Measurements from ENCODE around the gene HOXA11. TPM values are rescaled to one million over a fixed set of nuclear protein-coding genes. Genes with fewer than 3 reads are reported as not detected.

HOXA11 gene
- total RNA-seq, 2 experiments from 2014 or later: not detected

GRCh38 chr7:27149842-27150567 lies 35.0 kb downstream of the HOXA11 start:
- Mint-ChIP-seq H3K4me3 (peak overlapping the region; percentile 56), H3K27ac (no peak overlapping the region), H3K27me3 (ENCODE audit: low read depth) (peaks cover 84% of the 10 kb centered on the region), H3K36me3 (ENCODE audit: low read depth) (peaks cover 3% of the 10 kb centered on the region), H3K4me1 (ENCODE audit: low read depth) (peaks cover 33% of the 10 kb centered on the region), H3K9me3 (ENCODE audit: insufficient read depth) (no peaks in the 10 kb centered on the region)
- ATAC-seq: no peak
- POLR2A ChIA-PET: no interaction called here
- DNase-seq: no peak
- CTCF ChIA-PET: interaction anchor here (0.6 to 2.5 kb wide), 17 partner anchors 9 to 1302 kb away, joined by 3 to 13 read pairs (median 4); partner anchors contain the start of gene HOXA4

- POLR2A ChIA-PET: no interaction called here
- H3K27ac Mint-ChIP-seq: no peak overlapping the region
- H3K4me3 Mint-ChIP-seq: no peak overlapping the region
- no peaks in the 10 kb centered on the region for H3K36me3 Mint-ChIP-seq (ENCODE audit: low read depth)
- no peaks in the 10 kb centered on the region for H3K9me3 Mint-ChIP-seq (ENCODE audit: insufficient read depth)
- peaks cover 28% of the 10 kb centered on the region for H3K4me1 Mint-ChIP-seq (ENCODE audit: low read depth)
- CTCF ChIA-PET: interaction anchor here (0.6 to 2.5 kb wide), 9 partner anchors 10 to 1301 kb away, joined by 3 to 13 read pairs (median 5); no protein-coding TSS in a partner anchor
- H3K27me3 Mint-ChIP-seq (ENCODE audit: low read depth): peaks cover 75% of the 10 kb centered on the region
- ATAC-seq (no peak), DNase-seq (no peak)
These were observed 36.0 kb downstream of the HOXA11 start for GRCh38 chr7:27148756-27149641.

- H3K4me1 Mint-ChIP-seq (ENCODE audit: low read depth): peaks cover 28% of the 10 kb centered on the region
These were observed 36.8 kb downstream of the HOXA11 start for GRCh38 chr7:27148031-27148755.

GRCh38 chr7:27147199-27148030 lies 37.6 kb downstream of the HOXA11 start, which contains the start of gene HOXA6:
Gene HOXA6, minus strand, starts transcription at chr7:27147774. Its CDS starts 25 bp downstream, at chr7:27147749.
- ChIA-PET CTCF (no interaction called here), POLR2A (no interaction called here)
- peaks cover 28% of the 10 kb centered on the region for H3K4me1 Mint-ChIP-seq (ENCODE audit: low read depth)
- H3K27ac Mint-ChIP-seq: no peak within 1 kb of the TSS
- H3K36me3 Mint-ChIP-seq (ENCODE audit: low read depth): no peaks in the 10 kb centered on the region
- H3K4me3 Mint-ChIP-seq: peak within 1 kb of the TSS; percentile 15
- DNase-seq: no peak
- no peak for ATAC-seq
- no peaks in the 10 kb centered on the region for H3K9me3 Mint-ChIP-seq (ENCODE audit: insufficient read depth)
- peaks cover 64% of the 10 kb centered on the region for H3K27me3 Mint-ChIP-seq (ENCODE audit: low read depth)

More at GRCh38 chr7:27148031-27148755, 36.8 kb downstream of the HOXA11 start:
- Mint-ChIP-seq H3K4me3 (peak overlapping the region; percentile 15), H3K27ac (no peak overlapping the region), H3K9me3 (ENCODE audit: insufficient read depth) (no peaks in the 10 kb centered on the region), H3K27me3 (ENCODE audit: low read depth) (peaks cover 67% of the 10 kb centered on the region), H3K36me3 (ENCODE audit: low read depth) (no peaks in the 10 kb centered on the region)
- CTCF ChIA-PET: interaction anchor here (1.6 to 1.8 kb wide), 2 partner anchors 466 to 468 kb away, joined by 3 to 4 read pairs; no protein-coding TSS in a partner anchor
- no peak for DNase-seq
- POLR2A ChIA-PET: no interaction called here
- ATAC-seq: no peak

GRCh38 chr7:27146491-27147198 lies 38.4 kb downstream of the HOXA11 start:
- POLR2A ChIA-PET: no interaction called here
- H3K4me1 Mint-ChIP-seq (ENCODE audit: low read depth): peaks cover 21% of the 10 kb centered on the region
- CTCF ChIA-PET: no interaction called here
- no peak overlapping the region for H3K4me3 Mint-ChIP-seq
- peaks cover 57% of the 10 kb centered on the region for H3K27me3 Mint-ChIP-seq (ENCODE audit: low read depth)
- no peaks in the 10 kb centered on the region for H3K9me3 Mint-ChIP-seq (ENCODE audit: insufficient read depth)
- ATAC-seq (no peak), DNase-seq (no peak)
- no peak overlapping the region for H3K27ac Mint-ChIP-seq
- H3K36me3 Mint-ChIP-seq (ENCODE audit: low read depth): no peaks in the 10 kb centered on the region

GRCh38 chr7:27145914-27146412 lies 39.1 kb downstream of the HOXA11 start:
- peaks cover 14% of the 10 kb centered on the region for H3K4me1 Mint-ChIP-seq (ENCODE audit: low read depth)
- POLR2A ChIA-PET: no interaction called here
- H3K9me3 Mint-ChIP-seq (ENCODE audit: insufficient read depth): no peaks in the 10 kb centered on the region

GRCh38 chr7:27145165-27145913 lies 39.7 kb downstream of the HOXA11 start:
- ChIA-PET CTCF (interaction anchor here (0.5 kb wide), 1 partner anchor 298 kb away, joined by 4 read pairs; no protein-coding TSS in a partner anchor), POLR2A (no interaction called here)

More at GRCh38 chr7:27145914-27146412, 39.1 kb downstream of the HOXA11 start:
- ATAC-seq (no peak), DNase-seq (no peak)
- Mint-ChIP-seq H3K36me3 (ENCODE audit: low read depth) (no peaks in the 10 kb centered on the region), H3K27me3 (ENCODE audit: low read depth) (peaks cover 51% of the 10 kb centered on the region), H3K27ac (no peak overlapping the region), H3K4me3 (no peak overlapping the region)
- CTCF ChIA-PET: interaction anchor here (0.5 kb wide), 1 partner anchor 298 kb away, joined by 4 read pairs; no protein-coding TSS in a partner anchor

GRCh38 chr7:27144781-27145164 lies 40.3 kb downstream of the HOXA11 start:
- H3K4me3 Mint-ChIP-seq: no peak overlapping the region
- POLR2A ChIA-PET: no interaction called here
- peaks cover 40% of the 10 kb centered on the region for H3K27me3 Mint-ChIP-seq (ENCODE audit: low read depth)

More at GRCh38 chr7:27145165-27145913, 39.7 kb downstream of the HOXA11 start:
- no peaks in the 10 kb centered on the region for H3K9me3 Mint-ChIP-seq (ENCODE audit: insufficient read depth)
- DNase-seq (no peak), ATAC-seq (no peak)
- H3K4me1 Mint-ChIP-seq (ENCODE audit: low read depth): peaks cover 8% of the 10 kb centered on the region
- H3K27ac Mint-ChIP-seq: no peak overlapping the region
- H3K36me3 Mint-ChIP-seq (ENCODE audit: low read depth): no peaks in the 10 kb centered on the region
- no peak overlapping the region for H3K4me3 Mint-ChIP-seq
- peaks cover 46% of the 10 kb centered on the region for H3K27me3 Mint-ChIP-seq (ENCODE audit: low read depth)

GRCh38 chr7:27143950-27144780 lies 40.9 kb downstream of the HOXA11 start:
- no peak overlapping the region for H3K4me3 Mint-ChIP-seq
- H3K4me1 Mint-ChIP-seq (ENCODE audit: low read depth): peaks cover 6% of the 10 kb centered on the region
- no peak for ATAC-seq
- H3K36me3 Mint-ChIP-seq (ENCODE audit: low read depth): no peaks in the 10 kb centered on the region
- peaks cover 36% of the 10 kb centered on the region for H3K27me3 Mint-ChIP-seq (ENCODE audit: low read depth)
- ChIA-PET POLR2A (no interaction called here), CTCF (interaction anchor here (0.8 to 1.0 kb wide), 3 partner anchors 13 to 461 kb away, joined by 3 read pairs; partner anchors contain the start of gene HOXA4)
- H3K9me3 Mint-ChIP-seq (ENCODE audit: insufficient read depth): no peaks in the 10 kb centered on the region
- DNase-seq: no peak
- no peak overlapping the region for H3K27ac Mint-ChIP-seq

More at GRCh38 chr7:27144781-27145164, 40.3 kb downstream of the HOXA11 start:
- no peaks in the 10 kb centered on the region for H3K9me3 Mint-ChIP-seq (ENCODE audit: insufficient read depth)
- H3K36me3 Mint-ChIP-seq (ENCODE audit: low read depth): no peaks in the 10 kb centered on the region
- no peak overlapping the region for H3K27ac Mint-ChIP-seq
- peaks cover 6% of the 10 kb centered on the region for H3K4me1 Mint-ChIP-seq (ENCODE audit: low read depth)
- DNase-seq (no peak), ATAC-seq (no peak)
- CTCF ChIA-PET: interaction anchor here (0.8 kb wide), 1 partner anchor 462 kb away, joined by 3 read pairs; no protein-coding TSS in a partner anchor
